Stimulated activated CD4-positive, alpha-beta T cell treated with anti-CD3 and anti-CD28 coated beads, Interleukin-2, amount 100 ng/mL, for 48 hours (primary cell): ENCODE data around the gene TP53RK.
"Not testable (repeated sequence)": the region's sequence is repeated elsewhere in the genome, so short reads cannot be mapped to it uniquely, and the experiment has no call there.

Experiments
- DNase-seq, 2 donors: peaks; one replicate each; pipeline ENCODE4 v3.0.0-alpha.2; 2020

TP53RK gene

DNA sequence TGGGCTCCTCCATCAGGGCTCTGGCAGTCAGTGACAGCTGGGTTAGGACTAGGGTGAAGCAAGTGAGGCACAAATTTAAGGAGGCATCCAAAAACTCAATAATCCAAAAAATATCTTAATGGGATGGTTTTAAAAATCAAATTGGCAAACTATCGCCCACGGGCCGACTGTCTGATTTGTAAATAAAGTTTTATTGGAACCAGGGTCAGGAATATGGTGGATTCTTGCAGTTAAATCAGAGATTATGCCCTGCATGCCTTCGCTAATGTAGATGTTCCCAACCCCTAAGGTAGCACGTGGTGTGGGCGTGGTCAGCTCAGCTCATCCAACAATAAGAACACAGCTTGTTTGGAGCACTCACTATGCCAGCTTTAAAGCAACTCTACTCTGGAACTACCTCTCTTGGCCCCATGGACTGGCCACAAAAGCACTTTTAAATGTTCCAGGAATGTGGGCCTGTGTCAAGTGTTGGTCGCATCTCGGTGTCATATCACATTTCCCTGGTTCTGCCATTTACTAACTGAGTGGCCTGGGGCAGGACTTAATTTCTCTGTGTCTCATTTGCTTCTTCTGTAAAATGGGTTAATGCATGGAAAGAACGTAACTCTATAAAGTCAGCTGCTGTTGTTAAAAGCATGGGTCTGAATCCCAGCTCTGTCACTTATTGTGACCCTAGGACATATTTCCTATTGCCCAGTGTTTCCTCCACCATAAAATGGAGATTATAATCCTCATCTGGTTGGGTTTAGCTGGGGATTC lies 7.0 kb downstream of the TP53RK start:
- no peak for DNase-seq

DNA sequence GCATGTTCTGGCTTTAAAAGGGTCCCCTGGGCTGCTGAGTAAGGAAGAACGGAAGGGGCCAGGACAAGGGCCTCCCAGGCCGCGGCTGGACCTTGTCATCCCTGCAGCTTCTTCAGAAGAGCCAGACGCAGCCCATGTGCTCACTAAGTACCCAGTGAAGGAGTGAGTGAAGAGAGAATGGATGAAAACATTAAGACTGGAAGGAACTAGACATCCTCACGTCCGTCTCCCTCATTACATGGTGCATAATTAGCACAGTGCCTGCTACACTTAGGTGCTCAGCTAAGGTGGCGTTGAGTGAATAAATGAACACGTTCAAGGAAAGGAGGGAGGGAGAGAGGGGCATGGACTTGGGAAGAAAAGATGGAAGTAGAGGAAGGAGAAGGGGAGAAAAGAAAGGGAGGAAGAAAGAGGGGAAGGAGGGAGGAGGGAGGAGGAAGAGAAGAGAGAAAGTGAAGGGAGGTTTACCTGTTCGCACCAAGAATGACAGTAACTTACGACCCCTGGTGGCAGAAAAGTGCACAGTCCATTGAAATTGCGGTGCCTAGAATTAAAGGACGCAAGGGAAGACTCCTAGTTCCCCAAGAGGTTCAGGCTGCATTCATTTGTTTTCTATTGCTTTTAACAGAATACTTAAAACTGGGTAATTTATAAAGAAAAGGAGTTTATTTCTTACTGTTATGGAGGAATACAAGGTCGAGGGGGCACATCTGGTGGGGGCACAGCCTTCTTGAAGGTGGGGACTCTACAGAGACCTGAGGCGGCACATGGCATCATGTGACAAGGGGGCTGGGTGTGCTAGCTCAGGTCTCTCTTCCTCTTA lies 8.0 kb downstream of the TP53RK start:
- DNase-seq, result peak; percentile 66 to 76

- no peak for DNase-seq
Observed at GRCh38 chr20:46680684-46681031, 8.6 kb downstream of the TP53RK start.

DNA sequence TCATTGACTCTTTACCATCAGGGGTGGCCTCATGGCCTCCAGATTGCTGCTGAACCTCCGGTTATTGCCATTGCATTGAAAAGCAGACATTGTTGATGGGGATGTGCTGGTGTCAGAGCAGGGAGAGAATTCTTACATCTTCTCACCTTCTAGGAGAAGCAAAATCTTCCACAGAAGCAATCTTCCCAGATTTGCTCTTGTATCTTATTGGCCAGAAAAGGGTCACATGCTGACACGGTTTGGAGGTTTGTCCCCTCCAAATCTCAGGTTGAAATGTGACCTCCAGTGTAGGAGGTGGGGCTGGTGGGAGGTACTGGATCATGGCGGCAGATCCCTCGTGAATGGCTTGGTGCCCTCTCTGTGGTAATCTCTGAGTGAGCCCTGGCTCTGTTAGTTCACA lies 10.7 kb downstream of the TP53RK start:
- no peak for DNase-seq

DNA sequence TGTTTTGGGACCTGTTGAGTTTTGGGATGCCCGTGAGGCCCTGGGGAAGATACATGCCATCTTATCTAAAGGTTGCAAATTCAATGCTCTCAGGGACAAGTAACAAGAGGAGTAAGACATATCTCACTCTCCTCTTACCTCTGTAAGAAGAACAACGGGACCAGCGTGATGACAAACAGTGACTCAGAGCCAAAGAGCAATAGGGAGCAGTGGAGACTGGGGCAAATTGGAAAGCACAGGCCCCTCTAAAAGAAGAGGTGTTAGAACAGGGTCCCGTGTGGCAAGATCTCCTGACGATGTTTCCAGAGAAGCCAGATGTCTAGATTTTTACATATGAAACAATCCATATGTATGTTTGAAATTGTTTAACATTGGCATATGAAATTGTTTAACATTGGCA lies 11.6 kb downstream of the TP53RK start:
- no peak for DNase-seq

DNA sequence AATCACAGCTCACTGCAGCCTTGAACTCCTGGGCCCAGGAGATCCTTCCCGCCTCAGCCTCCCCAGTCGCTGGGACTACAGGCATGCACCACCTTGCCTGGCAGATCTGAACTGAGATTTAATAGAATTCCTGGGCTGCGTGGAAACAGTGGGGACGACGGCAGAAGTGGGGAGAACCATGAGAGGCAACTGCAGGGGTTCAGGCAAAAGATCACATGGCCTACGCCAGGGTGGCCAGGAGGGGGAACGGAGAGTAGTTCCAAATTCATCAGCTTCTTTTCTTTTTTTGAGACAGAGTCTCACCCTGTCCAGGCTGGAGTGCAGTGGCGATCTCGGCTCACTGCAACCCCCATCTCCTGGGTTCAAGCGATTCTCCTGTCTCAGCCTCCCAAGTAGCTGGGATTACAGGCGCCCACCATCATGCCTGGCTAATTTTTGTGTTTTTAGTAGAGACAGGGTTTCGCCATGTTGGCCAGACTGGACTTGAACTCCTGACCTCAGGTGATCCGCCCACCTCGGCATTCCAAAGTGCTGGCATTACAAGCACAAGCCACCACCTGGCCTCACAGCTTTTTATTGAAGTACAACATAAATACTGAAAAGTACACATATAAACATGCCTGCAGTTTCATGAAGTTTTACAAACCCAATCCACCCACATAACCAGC lies 12.5 kb downstream of the TP53RK start:
- DNase-seq, result not testable (repeated sequence)

GRCh38 chr20:46674253-46675083 lies 14.8 kb downstream of the TP53RK start:
- DNase-seq, result no peak

- no peak for DNase-seq
Observed at GRCh38 chr20:46673394-46674252, 15.6 kb downstream of the TP53RK start.

DNA sequence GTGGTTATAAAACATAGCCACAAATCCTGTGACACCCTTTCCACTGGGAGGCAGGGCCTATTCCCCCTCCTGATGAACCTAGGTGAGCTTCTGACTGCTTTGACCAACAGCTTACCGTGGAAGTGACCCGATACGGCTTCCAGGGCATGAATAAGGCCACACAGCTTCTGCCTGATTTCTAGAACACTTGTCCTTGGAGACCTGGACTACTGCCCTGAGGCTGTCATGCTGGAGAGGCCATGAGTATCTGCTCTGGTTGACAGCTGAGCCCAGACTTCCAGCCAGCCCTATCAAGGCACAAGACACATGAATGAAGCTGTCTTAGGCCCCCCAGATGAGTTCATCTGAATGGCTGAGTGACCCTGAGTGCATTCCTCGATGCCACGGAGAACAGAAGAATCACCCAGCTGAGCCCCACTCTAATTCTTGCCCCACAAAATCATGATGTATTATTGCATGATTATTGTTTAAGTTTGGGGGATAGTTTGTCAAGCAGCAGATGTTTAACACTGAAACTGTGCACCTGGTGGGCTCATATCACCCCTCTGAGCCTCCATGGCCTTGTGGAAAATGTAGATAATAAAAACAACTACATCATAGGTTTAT lies 16.6 kb downstream of the TP53RK start:
- DNase-seq, result no peak

- no peak for DNase-seq
Observed at GRCh38 chr20:46671866-46672542, 17.2 kb downstream of the TP53RK start.

- DNase-seq, result no peak
Observed at GRCh38 chr20:46670585-46671584, 18.4 kb downstream of the TP53RK start.

GRCh38 chr20:46670228-46670584 lies 19.0 kb downstream of the TP53RK start:
- DNase-seq, result no peak

DNA sequence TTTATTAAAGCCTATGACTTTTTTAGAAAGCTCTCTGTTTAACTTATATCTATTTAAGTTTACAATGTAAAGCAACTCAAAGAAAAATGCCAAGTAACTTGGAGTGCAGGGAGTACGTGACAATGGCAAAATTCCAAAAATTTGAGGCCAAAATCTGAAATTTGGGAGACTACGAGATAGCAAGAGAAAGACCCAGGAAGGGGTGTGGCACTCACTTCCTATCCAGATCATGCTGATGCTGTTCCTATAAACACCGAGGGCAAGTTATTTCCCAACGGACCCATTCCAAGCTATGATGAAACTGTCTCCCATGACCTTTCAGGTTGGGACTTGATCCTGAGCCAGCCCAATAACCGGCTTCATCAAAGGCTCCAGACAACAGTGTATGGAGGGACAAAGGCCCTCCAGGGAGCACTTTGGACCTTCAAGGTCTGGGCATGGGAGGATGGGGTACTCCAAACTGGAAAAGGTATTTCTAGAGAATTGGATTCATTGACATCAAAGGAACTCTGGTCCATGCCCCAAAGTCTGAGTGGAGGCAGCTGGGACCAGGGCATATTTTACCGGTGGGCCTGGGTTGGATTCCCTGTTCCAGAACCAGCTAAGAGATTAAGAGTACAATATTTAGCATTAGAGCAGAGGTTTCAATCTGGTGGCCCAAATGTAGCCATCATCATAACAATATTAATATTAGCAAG lies 22.3 kb downstream of the TP53RK start:
- no peak for DNase-seq

DNA sequence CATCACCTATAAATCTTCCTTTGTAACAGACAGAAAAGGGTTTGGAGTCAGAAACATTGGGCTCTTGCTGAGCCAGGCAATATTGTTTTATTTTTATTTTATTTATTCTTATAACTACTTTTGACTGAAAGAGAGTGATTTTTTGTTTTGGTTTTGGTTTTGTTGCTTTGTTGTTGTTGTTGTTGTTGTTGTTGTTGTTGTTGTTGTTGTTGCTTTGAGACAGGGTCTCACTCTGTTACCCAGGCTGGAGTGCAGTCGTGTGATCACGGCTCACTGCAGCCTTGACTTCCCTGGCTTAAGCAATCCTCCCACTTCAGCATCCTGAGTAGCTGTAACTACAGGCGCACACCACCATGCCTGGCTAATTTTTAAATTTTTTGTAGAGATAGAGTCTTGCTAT lies 22.9 kb downstream of the TP53RK start:
- DNase-seq, result no peak

- DNase-seq, result no peak
Observed at GRCh38 chr20:46665602-46666001, 23.6 kb downstream of the TP53RK start.

GRCh38 chr20:46663531-46663930 lies 25.7 kb downstream of the TP53RK start:
- no peak for DNase-seq

DNA sequence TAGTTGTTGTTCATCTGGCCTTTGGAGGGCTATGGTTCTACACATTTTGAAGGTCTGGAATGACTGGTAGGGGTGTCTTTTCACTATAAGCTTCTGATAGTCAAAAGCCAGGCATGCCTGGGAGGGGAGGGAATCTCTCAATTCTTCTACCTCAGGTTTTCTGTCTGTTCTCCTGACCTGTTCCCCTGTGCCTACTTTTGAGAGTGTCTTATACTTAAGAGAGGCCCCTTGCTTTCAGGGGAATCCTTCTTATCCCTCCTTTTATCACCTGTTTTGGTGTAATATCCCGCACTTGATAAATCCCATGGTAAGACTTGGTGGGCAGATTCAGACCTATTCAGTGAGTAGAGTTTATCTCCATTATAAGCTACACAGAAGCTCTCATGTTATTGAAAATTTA lies 27.6 kb downstream of the TP53RK start:
- no peak for DNase-seq

GRCh38 chr20:46660487-46660886 lies 28.8 kb downstream of the TP53RK start:
- no peak for DNase-seq

DNA sequence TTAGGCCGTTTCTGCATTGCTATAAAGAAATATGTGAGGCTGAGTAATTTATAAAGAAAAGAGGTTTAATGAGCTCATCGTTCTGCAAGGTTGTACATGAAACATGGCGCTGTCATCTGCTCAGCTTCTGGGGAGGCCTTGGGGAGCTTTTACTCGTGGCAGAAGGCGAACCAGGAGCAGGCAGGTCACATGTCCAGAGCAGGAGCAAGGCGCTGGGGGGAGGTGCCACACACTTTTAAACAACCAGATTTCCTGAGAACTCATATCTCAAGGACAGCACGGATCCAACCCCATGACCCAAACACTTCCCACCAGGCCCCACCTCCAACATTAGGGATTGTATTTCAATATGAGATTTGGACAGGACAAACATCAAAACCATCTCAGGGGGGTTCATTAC lies 31.6 kb downstream of the TP53RK start:
- no peak for DNase-seq
